Activated CD4-positive, alpha-beta memory T cell treated with anti-CD3 and anti-CD28 coated beads for 36 hours (primary cell): ENCODE measurements around the gene TET2. TPM values are rescaled to one million over a fixed set of nuclear protein-coding genes. Genes with fewer than 3 reads are reported as not detected.

ENCODE experiments used
- CTCF ChIA-PET: fragments of 350-600 bp; sonication (Branson Sonifier 250); formaldehyde crosslinking; loops from one replicate; lab custom pipeline; 2021; ENCODE audit warnings: antibody characterized with exemption, inconsistent platforms; lab: Charles Lee
- POLR2A ChIA-PET: fragments of 350-600 bp; sonication (Branson Sonifier 250); formaldehyde crosslinking; loops from one replicate; lab custom pipeline; 2021; ENCODE audit warnings: antibody characterized with exemption; lab: Charles Lee
- DNase-seq: peaks from one replicate; pipeline ENCODE4 v3.0.0-alpha.2; 2020
- H3K27ac Mint-ChIP-seq: one replicate; pipeline ENCODE4 v1.8.0; 2021; ENCODE audit warnings: mixed read lengths
- H3K27me3 Mint-ChIP-seq: one replicate; pipeline ENCODE4 v1.8.0; 2021; ENCODE audit warnings: mixed read lengths
- H3K36me3 Mint-ChIP-seq: one replicate; pipeline ENCODE4 v1.8.0; 2021; ENCODE audit warnings: mixed read lengths
- H3K4me1 Mint-ChIP-seq: one replicate; pipeline ENCODE4 v1.8.0; 2021; ENCODE audit warnings: low read depth, mixed read lengths
- H3K4me3 Mint-ChIP-seq: one replicate; pipeline ENCODE4 v1.8.0; 2021; ENCODE audit warnings: mild to moderate bottlenecking, mixed read lengths
- H3K9me3 Mint-ChIP-seq: one replicate; pipeline ENCODE4 v1.8.0; 2021; ENCODE audit warnings: mixed read lengths
- intact Hi-C: fragments of 100-400 bp; cut with micrococcal nuclease; formaldehyde crosslinking; loops from one replicate; pipeline ENCODE4 v1.15.1; 2023
- total RNA-seq, 2 experiments: library from RNA; stranded (reverse); gene quantifications; one replicate each; pipeline ENCODE4 v1.2.3, GENCODE V29; 2021

Gene TET2
- total RNA-seq, 2 experiments from 2014 or later = 30.2 to 30.6 TPM

GRCh38 chr4:105241451-105241850 is 94.8 kb downstream of the TET2 start:
- H3K36me3 Mint-ChIP-seq = peaks cover 38% of the 10 kb centered on the region
- no peak overlapping the region for H3K27ac Mint-ChIP-seq
- ChIA-PET CTCF (no interaction called here), POLR2A (no interaction called here)
- H3K4me3 Mint-ChIP-seq = no peak overlapping the region
- intact Hi-C loops = no loop called here
- H3K9me3 Mint-ChIP-seq = no peaks in the 10 kb centered on the region
- DNase-seq = no peak
- H3K27me3 Mint-ChIP-seq = no peaks in the 10 kb centered on the region
- H3K4me1 Mint-ChIP-seq = no peaks in the 10 kb centered on the region

- ChIA-PET CTCF (no interaction called here), POLR2A (no interaction called here)
- H3K36me3 Mint-ChIP-seq = peaks cover 27% of the 10 kb centered on the region
- no peaks in the 10 kb centered on the region for H3K9me3 Mint-ChIP-seq
- H3K27me3 Mint-ChIP-seq = no peaks in the 10 kb centered on the region
- peaks cover 3% of the 10 kb centered on the region for H3K4me1 Mint-ChIP-seq
- no peak overlapping the region for H3K27ac Mint-ChIP-seq
- H3K4me3 Mint-ChIP-seq = no peak overlapping the region
- DNase-seq = no peak
- intact Hi-C loops = no loop called here
These were observed 96.8 kb downstream of the TET2 start for GRCh38 chr4:105243446-105243845.

GRCh38 chr4:105246712-105247111 is 100.0 kb downstream of the TET2 start:
- ChIA-PET POLR2A (no interaction called here), CTCF (no interaction called here)
- intact Hi-C loops = no loop called here
- DNase-seq = no peak
- no peak overlapping the region for H3K4me3 Mint-ChIP-seq
- no peak overlapping the region for H3K27ac Mint-ChIP-seq
- H3K27me3 Mint-ChIP-seq = no peaks in the 10 kb centered on the region
- peaks cover 5% of the 10 kb centered on the region for H3K4me1 Mint-ChIP-seq
- H3K9me3 Mint-ChIP-seq = no peaks in the 10 kb centered on the region
- peaks cover 29% of the 10 kb centered on the region for H3K36me3 Mint-ChIP-seq

- Mint-ChIP-seq H3K27ac (no peak overlapping the region), H3K4me1 (peaks cover 5% of the 10 kb centered on the region), H3K4me3 (no peak overlapping the region), H3K27me3 (no peaks in the 10 kb centered on the region), H3K36me3 (peaks cover 33% of the 10 kb centered on the region), H3K9me3 (no peaks in the 10 kb centered on the region)
- DNase-seq = no peak
- intact Hi-C loops = no loop called here
- POLR2A ChIA-PET = no interaction called here
- CTCF ChIA-PET = no interaction called here
These were observed 101.9 kb downstream of the TET2 start for GRCh38 chr4:105248613-105249012.

- CTCF ChIA-PET = interaction anchor here (0.5 to 0.6 kb wide), 2 partner anchors 28 to 33 kb away, joined by 3 to 5 read pairs; no protein-coding TSS in a partner anchor
- no peak overlapping the region for H3K27ac Mint-ChIP-seq
These were observed 111.3 kb downstream of the TET2 start for GRCh38 chr4:105257817-105258495.

GRCh38 chr4:105265689-105266088 is 119.0 kb downstream of the TET2 start:
- ChIA-PET POLR2A (no interaction called here), CTCF (no interaction called here)
- Mint-ChIP-seq H3K4me1 (no peaks in the 10 kb centered on the region), H3K36me3 (peaks cover 63% of the 10 kb centered on the region), H3K4me3 (no peak overlapping the region), H3K9me3 (no peaks in the 10 kb centered on the region), H3K27me3 (no peaks in the 10 kb centered on the region), H3K27ac (no peak overlapping the region)
- intact Hi-C loops = no loop called here
- DNase-seq = no peak

More at GRCh38 chr4:105257817-105258495, 111.3 kb downstream of the TET2 start:
- H3K27me3 Mint-ChIP-seq = no peaks in the 10 kb centered on the region
- H3K4me3 Mint-ChIP-seq = no peak overlapping the region
- intact Hi-C loops = no loop called here
- H3K4me1 Mint-ChIP-seq = no peaks in the 10 kb centered on the region
- peaks cover 8% of the 10 kb centered on the region for H3K9me3 Mint-ChIP-seq
- POLR2A ChIA-PET = no interaction called here
- H3K36me3 Mint-ChIP-seq = peaks cover 45% of the 10 kb centered on the region
- DNase-seq = no peak

- ChIA-PET CTCF (no interaction called here), POLR2A (interaction anchor here (0.5 kb wide), 1 partner anchor 917 kb away, joined by 3 read pairs; no protein-coding TSS in a partner anchor)
- H3K9me3 Mint-ChIP-seq = no peaks in the 10 kb centered on the region
- no peaks in the 10 kb centered on the region for H3K27me3 Mint-ChIP-seq
- no peak overlapping the region for H3K27ac Mint-ChIP-seq
- peaks cover 4% of the 10 kb centered on the region for H3K4me1 Mint-ChIP-seq
- intact Hi-C loops = no loop called here
- no peak for DNase-seq
- peaks cover 64% of the 10 kb centered on the region for H3K36me3 Mint-ChIP-seq
- no peak overlapping the region for H3K4me3 Mint-ChIP-seq
These were observed 120.6 kb downstream of the TET2 start for GRCh38 chr4:105267280-105267679.

- intact Hi-C loops = loop anchor here (5.0 kb wide), 1 partner anchor 55 kb away; no protein-coding TSS in a partner anchor
- Mint-ChIP-seq H3K9me3 (no peaks in the 10 kb centered on the region), H3K4me3 (no peak overlapping the region), H3K27ac (peak overlapping the region; percentile 6), H3K27me3 (no peaks in the 10 kb centered on the region), H3K36me3 (peaks cover 70% of the 10 kb centered on the region), H3K4me1 (peaks cover 38% of the 10 kb centered on the region)
- POLR2A ChIA-PET = no interaction called here
- CTCF ChIA-PET = no interaction called here
- no peak for DNase-seq
These were observed 125.3 kb downstream of the TET2 start for GRCh38 chr4:105272002-105272401.

GRCh38 chr4:105273230-105273629 is 126.6 kb downstream of the TET2 start:
- ChIA-PET CTCF (no interaction called here), POLR2A (interaction anchor here (1.2 kb wide), 1 partner anchor 33 kb away, joined by 5 read pairs; no protein-coding TSS in a partner anchor)

GRCh38 chr4:105274090-105274489 is 127.4 kb downstream of the TET2 start:
- Mint-ChIP-seq H3K9me3 (no peaks in the 10 kb centered on the region), H3K36me3 (peaks cover 65% of the 10 kb centered on the region), H3K27me3 (no peaks in the 10 kb centered on the region), H3K4me3 (no peak overlapping the region), H3K4me1 (peaks cover 42% of the 10 kb centered on the region), H3K27ac (peak overlapping the region; percentile 68)
- intact Hi-C loops = loop anchor here (1.0 to 5.0 kb wide), 3 partner anchors 32 to 128 kb away; partner anchors contain the start of gene TET2
- no peak for DNase-seq
- POLR2A ChIA-PET = interaction anchor here (1.2 kb wide), 1 partner anchor 33 kb away, joined by 5 read pairs; no protein-coding TSS in a partner anchor
- CTCF ChIA-PET = no interaction called here

More at GRCh38 chr4:105273230-105273629, 126.6 kb downstream of the TET2 start:
- no peaks in the 10 kb centered on the region for H3K9me3 Mint-ChIP-seq
- intact Hi-C loops = loop anchor here (5.0 kb wide), 1 partner anchor 56 kb away; no protein-coding TSS in a partner anchor
- H3K4me1 Mint-ChIP-seq = peaks cover 38% of the 10 kb centered on the region
- no peak for DNase-seq
- H3K27me3 Mint-ChIP-seq = no peaks in the 10 kb centered on the region
- peak overlapping the region; percentile 68 for H3K27ac Mint-ChIP-seq
- no peak overlapping the region for H3K4me3 Mint-ChIP-seq
- H3K36me3 Mint-ChIP-seq = peaks cover 69% of the 10 kb centered on the region

GRCh38 chr4:105274504-105274903 is 127.8 kb downstream of the TET2 start:
- peak overlapping the region; percentile 57 for H3K27ac Mint-ChIP-seq
- no peaks in the 10 kb centered on the region for H3K9me3 Mint-ChIP-seq
- ChIA-PET POLR2A (no interaction called here), CTCF (no interaction called here)
- DNase-seq = no peak
- no peak overlapping the region for H3K4me3 Mint-ChIP-seq
- intact Hi-C loops = loop anchor here (1.0 to 5.0 kb wide), 3 partner anchors 32 to 128 kb away; partner anchors contain the start of gene TET2
- H3K4me1 Mint-ChIP-seq = peaks cover 46% of the 10 kb centered on the region
- H3K27me3 Mint-ChIP-seq = no peaks in the 10 kb centered on the region
- peaks cover 62% of the 10 kb centered on the region for H3K36me3 Mint-ChIP-seq

- Mint-ChIP-seq H3K27me3 (no peaks in the 10 kb centered on the region), H3K4me1 (peaks cover 53% of the 10 kb centered on the region), H3K27ac (no peak overlapping the region), H3K4me3 (no peak overlapping the region), H3K9me3 (no peaks in the 10 kb centered on the region), H3K36me3 (peaks cover 46% of the 10 kb centered on the region)
- intact Hi-C loops = no loop called here
- DNase-seq = no peak
- POLR2A ChIA-PET = no interaction called here
- CTCF ChIA-PET = interaction anchor here (1.4 to 1.7 kb wide), 2 partner anchors 196 to 197 kb away, joined by 3 to 7 read pairs; partner anchors contain the start of gene PPA2
These were observed 129.9 kb downstream of the TET2 start for GRCh38 chr4:105276361-105277104.
